HG02798 (cell line): Measurements from ENCODE around the gene KRT5.
"Not testable (repeated sequence)": the region's sequence is repeated elsewhere in the genome, so short reads cannot be mapped to it uniquely, and the experiment has no call there.

ENCODE experiments used
- ATAC-seq: cut with Tn5 transposase; IDR thresholded peaks from one replicate; pipeline ENCODE4 v1.9.1; 2021; ENCODE audit warnings: mild to moderate bottlenecking; ENCODE audit not compliant: unreplicated experiment, poor library complexity

The KRT5 gene

DNA sequence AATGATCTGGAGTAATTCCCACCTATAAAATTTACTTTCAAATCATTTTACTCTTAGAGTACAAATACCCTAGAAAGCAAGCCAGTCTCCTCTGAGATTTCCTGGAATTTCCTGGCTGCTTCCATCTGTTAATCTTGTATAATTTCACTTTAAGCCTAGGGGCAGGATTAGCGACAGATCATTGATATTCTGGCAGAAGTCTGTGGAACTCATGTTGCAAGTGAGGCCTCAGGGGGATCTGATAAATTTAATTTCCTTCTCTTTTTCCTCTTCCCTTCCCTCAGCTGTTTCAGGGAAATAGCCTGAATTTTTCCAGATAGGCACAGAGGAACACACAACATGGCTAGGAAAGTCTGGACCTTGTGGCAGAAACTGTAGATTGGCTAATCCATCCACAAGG is 21.2 kb downstream of the KRT5 start:
- ATAC-seq: no peak

DNA sequence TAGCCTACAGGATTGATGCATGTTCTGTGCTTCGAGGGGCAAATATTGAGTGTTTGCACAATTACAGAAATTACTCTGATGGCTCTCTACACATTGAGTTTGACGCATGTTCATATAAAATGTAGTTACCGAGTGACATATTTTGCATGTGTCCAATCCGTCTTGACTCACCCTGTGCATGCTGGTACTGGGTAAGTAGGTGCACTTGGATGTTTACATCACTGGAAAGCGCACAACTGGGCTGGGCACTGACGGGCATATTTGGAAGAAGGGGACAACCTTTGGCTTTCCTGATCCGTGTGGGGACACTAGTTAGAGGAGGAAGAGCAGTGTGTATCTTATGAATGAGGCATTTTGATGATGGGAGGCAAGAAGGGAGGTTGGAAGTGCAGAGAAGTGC is 22.2 kb downstream of the KRT5 start:
- no peak for ATAC-seq

DNA sequence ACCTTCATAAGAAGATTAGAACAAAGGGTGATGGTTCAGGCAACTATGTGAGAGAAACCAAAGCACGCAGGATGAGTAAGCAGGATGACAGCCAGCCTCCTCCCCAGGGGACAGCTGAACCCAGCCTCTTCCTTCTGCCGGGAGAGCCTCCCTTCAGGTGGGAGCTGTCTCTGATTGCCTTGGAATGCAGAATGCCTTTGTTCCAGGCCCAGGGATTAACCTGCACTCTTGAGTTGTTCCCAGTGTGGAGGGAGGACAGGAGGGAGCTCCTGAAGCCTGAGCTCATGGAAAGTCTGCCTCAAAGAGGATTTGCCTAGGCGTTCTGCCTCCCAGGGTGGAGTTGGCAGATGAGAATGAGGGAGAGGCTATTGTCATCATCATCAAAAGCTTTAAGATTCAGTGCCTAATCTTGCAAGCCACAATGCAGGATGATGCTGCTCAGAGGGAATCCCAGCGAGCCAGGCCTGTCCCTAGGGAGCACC is 23.6 kb downstream of the KRT5 start:
- ATAC-seq: no peak

DNA sequence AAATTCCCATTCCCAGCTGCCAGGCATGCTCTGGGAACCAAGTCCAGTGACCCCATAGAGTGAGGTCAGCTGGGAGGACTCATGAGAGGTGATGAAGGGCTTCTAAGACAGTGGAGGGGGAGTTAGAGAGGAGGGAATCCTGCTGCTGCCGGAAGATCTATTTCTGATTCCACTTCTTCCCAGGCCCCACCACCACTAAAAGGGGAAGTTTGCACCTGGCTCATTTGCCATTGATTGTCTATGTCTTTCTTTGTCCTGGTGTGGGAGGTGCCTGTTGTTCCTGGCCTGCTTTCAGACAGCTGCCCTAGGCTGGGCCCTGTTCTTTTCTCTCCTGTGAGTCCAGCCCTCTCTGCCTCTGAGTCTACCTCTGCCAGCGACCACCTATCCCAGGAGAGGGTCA is 24.1 kb downstream of the KRT5 start:
- ATAC-seq: no peak

DNA sequence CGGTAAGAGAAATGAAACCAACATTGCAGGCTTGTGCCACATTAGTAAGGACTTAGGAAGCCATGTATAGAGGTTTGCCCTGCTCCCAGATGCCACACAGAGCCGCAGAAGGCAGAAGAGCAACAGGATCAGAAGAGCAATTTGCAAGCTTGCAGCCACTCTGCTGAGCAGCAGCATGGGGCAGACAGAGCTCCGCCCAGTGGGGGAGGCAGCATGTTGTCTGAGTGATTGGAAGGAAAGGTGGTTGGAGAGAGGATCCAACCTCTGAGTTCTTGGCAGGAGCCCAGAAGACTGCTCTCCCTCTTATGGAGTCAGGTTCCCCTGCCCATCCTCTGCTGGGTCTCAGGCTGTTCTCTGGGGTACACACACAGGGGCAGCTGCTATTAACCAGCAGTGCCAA is 24.8 kb downstream of the KRT5 start:
- ATAC-seq: no peak

DNA sequence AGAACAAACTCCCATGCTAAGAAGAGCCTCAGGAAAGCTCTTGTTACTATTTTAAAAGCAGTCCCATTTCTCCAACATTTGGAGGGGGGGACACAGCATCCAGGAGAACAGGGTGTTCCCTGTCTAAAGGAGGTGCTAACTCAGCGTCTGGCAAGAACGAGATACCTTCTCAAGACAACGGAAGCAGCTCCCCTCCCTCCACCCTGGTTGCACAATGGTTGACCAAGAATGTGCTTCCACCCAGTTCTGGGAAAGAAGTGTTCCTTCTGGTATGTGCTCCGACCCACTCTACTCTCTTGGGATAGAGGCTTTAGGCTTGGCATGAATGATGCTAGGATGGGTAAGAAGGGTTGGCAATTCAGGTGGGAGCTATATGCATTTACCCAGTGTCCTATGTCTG is 25.7 kb downstream of the KRT5 start:
- ATAC-seq: no peak

DNA sequence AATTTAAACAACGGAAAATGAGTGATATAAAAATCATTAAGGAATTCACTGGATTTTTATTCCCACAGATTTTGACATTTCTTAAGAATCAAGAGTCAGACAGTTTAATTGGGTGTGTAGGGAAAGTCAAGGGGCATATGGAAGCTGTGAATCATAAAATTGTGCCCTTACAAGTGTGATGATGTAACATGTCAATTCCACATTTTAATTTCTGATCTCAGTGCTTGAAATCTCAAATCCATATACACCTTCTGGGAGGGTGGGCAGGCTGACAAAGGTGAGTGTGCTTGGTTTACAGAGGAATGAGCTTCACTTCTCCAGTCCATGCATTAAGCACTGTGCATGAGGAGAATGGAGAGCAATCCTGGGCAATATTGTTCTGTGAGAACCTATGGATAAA is 26.1 kb downstream of the KRT5 start:
- ATAC-seq: no peak

DNA sequence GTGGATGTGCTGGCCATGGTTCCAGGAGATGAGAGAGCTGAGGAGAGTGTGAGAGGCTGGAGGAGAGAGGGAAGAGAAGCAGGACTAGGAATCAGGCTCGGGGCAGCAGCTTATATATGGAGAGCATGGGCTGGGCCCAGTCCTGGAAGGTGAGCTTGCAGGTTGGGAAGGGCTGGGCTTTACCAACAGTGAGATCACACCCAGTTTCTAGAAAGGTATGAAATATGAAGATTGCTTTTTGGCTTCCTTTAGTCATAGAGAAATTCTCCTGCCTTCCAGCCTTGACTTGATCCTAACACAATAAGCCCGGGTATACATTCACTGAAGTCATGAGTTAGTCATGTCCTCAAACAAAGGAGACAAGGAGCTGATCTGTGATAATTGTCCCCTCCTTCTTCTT is 27.0 kb downstream of the KRT5 start, which contains the start of gene KRT6A:
KRT6A (minus strand) TSS at position 86 of the 400 bp plus-strand sequence; CDS start at position 17, 69 bp downstream.
- no peak for ATAC-seq

DNA sequence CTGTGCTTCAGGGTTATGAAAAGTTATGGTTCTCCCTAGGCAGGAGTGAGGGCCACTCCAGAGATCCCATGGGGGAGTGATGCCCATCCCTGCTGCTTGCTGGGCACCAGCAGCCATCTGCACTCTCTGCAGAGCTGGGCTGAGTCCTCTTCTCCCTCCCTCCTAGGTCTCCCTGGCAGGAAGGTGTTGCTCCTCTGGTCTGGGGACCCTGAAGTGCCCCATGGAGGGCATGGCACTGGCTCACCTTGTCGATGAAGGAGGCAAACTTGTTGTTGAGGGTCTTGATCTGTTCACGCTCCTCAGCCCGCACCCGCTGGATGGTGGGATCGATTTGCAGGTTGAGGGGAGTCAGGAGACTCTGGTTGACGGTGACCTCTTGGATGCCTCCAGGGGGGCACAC is 27.8 kb downstream of the KRT5 start:
- not testable (repeated sequence) for ATAC-seq

DNA sequence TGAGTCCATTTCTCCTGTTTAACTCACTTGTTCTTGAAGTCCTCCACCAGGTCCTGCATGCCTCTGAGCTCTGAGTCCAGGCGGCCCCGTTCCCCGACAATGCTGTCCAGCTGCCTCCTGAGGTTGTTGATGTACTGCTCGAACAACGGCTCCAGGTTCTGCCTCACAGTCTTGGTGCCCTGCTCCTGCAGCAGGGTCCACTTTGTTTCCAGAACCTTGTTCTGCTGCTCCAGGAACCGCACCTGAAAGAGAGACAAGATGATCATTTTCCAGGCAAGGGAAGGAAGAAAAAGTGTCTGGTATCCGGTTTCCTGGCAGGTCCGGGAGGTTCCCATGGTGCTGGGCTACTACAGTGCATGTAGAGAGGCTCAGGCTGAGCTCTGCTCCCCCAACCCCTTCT is 28.7 kb downstream of the KRT5 start:
- ATAC-seq: not testable (repeated sequence)

DNA sequence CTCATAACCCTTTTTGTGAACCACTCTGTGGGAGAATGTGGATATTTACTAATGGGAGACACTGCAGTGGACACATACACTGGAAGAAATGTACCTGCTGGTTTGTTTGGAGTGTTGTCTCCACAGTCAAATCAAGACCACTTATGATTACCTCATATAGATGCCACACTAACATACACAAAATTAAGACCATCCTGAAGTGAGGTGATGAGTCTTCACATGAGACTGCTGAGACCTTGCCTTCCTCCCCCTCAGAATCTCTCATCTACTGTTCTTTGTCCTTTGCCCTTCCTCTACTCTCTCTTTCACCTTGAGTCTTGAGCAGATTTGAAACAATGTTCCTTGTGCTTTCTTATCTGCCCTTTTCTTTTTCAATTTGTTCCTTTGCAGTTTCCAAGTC is 31.5 kb downstream of the KRT5 start:
- ATAC-seq: no peak

DNA sequence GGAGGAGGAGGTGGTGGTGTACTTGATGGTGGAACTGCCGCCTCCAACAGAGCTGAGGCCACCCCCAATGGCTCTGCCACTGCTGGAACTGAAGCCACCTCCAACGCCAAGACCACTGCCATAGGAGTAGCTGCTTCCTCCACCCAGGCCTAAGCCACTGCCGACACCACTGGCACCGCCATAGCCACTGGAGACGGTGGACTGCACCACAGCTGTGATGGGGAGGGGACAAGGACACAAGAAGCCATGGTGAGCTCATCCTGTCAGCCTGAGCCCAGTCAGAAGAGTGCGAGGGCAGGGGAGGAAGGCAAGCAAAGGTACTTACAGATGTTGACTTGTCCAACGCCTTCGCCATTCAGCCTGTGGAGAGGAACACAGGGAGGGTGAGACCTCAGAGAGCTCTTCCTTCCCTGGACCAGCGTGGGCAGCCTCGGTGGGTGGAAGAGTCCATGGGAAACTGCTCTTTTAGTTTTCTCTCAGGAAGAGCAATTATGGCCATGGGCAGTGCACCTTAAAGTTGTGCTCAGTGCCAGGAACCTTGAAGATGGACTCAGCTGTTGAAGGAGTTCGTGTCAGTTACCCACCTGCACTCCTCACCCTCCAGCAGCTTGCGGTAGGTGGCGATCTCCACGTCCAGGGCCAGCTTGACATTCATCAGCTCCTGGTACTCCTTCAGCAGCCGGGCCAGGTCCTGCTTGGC is 32.3 kb downstream of the KRT5 start:
- not testable (repeated sequence) for ATAC-seq

DNA sequence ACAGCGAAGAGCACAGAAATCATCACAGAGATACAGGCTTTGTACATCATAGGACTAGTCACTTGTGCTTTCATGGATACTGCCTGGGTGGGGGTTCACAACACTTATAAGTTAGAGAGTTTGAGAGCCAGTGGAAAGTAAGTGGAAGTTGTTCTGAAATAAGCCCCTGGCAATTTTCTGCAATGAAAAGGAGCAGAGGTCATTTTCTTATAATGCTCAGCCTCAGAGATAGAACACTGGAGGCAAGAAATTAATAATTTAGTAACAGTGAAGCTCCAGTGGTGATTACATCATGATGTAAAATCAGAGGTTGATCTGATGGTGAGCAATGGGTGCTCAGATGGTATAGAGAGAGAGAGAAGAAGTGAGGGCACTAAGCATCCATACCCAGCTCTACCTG is 33.0 kb downstream of the KRT5 start:
- ATAC-seq: no peak

DNA sequence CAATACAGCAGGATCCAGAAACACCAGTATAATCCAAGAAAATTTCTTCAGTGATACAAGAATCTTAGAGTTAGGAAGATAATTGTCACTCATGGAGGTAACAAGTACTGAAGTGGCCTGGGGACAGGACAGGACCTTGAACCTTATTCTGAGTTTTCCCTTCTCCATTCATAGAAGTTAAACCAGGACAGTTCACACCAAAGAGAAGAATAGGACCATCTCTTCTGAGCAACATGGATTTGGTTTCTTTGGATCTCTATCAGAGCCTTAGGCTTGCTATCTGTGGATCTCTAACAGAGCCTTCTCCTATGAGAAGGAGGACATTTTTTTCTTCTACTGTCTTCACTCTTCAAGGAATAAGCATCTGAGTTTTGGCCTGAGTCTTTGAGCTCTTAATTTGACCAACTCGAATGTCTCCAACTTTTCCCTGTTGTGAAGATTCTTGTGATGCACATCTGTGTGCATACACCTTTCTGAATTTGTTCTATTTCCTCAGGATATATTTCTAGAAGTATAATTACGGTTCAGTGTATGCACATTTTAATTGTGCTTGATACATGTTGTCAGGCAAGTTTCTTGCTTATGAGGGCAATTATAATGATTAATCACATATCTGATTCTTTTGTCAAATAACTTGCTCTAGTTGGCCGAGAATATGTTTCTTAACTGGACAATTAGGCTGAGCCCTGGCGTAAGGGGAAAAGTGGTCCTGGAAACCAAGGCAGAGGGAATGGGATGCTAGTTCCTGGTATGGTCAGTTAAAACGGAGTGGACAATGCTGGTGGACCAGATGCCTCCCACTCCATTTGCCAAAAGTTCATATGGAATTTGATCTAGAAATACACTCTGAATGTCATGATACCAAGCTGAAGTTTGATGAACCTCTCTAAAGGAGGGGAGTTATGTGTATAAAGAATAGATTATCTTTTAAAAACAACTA is 33.8 kb downstream of the KRT5 start:
- no peak for ATAC-seq

DNA sequence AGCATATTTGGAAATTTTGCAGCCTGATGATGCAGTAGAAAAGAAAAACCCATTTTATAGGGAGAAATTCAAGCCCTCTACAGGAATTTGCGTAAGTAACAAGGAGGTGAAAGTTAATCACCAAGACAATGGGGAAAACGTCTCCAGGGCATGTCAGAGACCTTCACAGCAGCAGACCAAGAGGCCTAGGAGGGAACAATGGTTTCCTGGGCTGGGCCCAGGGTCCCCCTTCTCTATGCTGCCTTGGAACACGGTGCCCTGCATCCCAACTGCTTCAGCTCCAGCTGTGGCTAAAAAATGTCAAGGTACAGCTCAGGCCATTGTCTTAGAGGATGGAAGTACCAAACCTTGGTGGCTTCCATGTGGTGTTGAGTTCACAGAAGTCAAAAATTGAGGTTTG is 40.1 kb downstream of the KRT5 start:
- no peak for ATAC-seq

DNA sequence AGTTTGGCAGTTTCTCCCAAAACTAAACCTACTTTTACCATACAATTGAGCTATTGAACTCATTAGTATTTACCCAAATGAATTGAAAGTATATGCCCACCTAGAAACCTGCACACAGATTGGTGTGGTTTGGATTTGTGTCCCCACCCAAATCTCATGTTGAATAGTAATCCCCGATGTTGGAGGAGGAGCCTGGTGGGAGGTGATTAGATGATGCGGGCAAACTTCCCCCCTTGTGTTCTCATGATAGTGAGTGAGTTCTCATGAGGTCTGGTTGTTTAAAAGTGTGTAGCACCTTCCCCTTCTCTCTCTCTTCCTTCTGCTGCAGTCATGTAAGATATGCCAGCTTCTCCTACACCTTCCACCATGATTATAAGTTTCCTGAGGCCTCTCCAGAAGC is 42.5 kb downstream of the KRT5 start:
- no peak for ATAC-seq

DNA sequence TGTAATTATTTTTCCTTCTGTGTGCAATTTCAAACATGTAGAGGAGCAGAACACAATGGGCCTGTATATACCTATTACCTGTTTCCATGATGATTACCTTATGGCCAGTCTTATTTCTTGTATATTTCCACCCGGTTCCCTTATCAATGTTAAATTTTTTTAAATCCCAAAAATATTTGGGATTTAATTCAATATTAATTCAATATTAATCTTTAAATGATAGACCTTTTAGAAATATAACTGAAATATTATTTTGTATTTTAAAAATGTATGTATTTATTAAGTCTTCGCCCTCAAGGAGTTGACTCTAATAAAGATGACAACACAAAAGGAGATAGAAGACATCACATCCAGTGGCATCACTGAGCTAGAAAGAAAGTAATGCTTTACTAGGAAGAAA is 46.0 kb downstream of the KRT5 start:
- no peak for ATAC-seq

DNA sequence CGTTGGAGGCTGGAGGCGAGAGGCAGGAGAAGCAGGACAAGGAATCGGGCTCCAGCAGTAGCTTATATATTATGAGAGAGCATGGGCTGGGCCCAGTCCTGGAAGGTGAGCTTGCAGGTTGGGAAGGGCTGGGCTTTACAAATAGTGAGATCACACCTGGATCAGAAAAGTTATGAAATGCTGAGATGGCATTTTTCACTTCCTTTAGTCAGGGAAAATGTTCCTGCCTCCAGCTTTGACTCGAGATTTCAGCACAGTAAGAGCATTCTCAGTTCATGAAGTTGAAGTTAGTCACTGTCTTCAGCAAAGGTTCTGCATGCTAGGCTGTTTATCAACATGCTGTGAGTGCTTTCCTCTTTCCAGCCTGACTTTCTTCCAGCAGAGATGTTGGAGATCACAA is 46.4 kb downstream of the KRT5 start, which contains the start of gene KRT6C:
KRT6C (minus strand) TSS at position 38 of the 400 bp plus-strand sequence. CDS start 68 bp downstream, outside the sequence.
- no peak for ATAC-seq

DNA sequence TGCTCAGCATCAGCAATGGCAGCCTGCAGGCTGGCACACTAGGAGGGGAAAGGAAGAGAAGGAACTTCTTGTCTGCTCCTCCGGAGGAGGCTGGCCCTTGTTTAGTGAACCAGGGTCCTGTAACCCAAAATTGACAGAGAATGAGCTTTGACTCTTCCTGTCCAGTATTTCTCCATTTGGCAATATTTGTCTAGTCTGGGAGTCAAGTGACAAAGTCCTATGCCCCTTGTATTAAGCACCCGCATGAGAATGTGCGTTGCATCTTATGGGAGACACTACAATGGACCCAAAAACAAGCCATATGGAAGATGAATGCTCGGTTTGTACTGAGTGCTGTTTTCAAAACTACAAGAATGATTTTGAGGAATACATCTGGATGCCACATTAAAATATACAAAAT is 50.3 kb downstream of the KRT5 start:
- no peak for ATAC-seq

DNA sequence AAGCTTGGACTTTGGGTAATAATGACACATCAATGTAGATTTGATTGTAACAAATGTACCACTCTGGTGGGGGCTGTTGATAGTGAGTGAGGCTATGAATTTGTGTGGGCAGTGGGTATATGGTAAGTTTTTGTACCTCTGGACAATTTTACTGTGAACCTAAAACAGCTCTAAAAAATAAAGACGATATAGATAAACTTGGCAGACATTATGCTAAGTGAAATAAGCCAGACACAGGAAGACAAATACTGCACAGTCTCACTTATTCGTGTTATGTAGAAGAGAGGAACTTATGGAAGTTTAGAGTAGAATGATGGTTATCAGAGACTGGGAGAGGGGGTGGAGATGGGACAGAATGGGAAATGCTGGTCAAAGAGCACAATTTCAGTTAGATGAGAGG is 55.3 kb downstream of the KRT5 start:
- no peak for ATAC-seq
